Globus pallidus (tissue), 1 donor: ENCODE data around the gene ALDOA.

Source experiments
- DNase-seq: peaks from one replicate; pipeline ENCODE4 v3.0.0-alpha.2; 2015; ENCODE audit warnings: low spot score

Gene ALDOA

GRCh38 chr16:30041841-30042240 lies 23.7 kb upstream of the ALDOA start:
- DNase-seq: no peak

- DNase-seq: no peak
Measured at GRCh38 chr16:30046178-30046577, 19.4 kb upstream of the ALDOA start.

GRCh38 chr16:30046588-30046987 lies 19.0 kb upstream of the ALDOA start:
- DNase-seq: no peak

DNA sequence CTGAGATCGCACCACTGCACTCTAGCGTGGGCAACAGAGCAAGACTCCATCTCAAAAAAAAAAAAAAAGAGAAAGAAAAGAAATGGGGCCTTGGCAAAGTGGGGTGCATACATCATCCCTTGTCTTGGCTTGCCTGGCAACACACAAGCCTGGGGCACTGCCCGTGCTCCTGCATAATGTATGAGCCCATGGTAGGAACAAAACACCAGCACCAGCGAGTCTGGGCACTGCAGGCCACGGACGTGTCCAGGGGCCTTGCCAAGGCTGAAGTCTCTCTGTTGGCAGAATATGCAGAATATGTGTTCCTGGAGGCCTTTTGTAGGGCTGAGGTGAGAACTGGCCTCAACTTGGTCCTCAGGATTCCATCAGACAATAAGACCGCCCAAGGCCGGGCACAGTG lies 15.7 kb upstream of the ALDOA start:
- peak; percentile 75 for DNase-seq

- DNase-seq: no peak
Measured at GRCh38 chr16:30051518-30051917, 14.0 kb upstream of the ALDOA start.

- DNase-seq: peak; percentile 63
Measured at GRCh38 chr16:30052671-30053372, 12.7 kb upstream of the ALDOA start.

GRCh38 chr16:30053376-30054015 lies 12.1 kb upstream of the ALDOA start:
- DNase-seq: no peak

- DNase-seq: no peak
Measured at GRCh38 chr16:30054451-30054850, 11.1 kb upstream of the ALDOA start.

- DNase-seq: no peak
Measured at GRCh38 chr16:30054959-30055553, 10.5 kb upstream of the ALDOA start.

- no peak for DNase-seq
Measured at GRCh38 chr16:30060346-30060745, 5.2 kb upstream of the ALDOA start.

DNA sequence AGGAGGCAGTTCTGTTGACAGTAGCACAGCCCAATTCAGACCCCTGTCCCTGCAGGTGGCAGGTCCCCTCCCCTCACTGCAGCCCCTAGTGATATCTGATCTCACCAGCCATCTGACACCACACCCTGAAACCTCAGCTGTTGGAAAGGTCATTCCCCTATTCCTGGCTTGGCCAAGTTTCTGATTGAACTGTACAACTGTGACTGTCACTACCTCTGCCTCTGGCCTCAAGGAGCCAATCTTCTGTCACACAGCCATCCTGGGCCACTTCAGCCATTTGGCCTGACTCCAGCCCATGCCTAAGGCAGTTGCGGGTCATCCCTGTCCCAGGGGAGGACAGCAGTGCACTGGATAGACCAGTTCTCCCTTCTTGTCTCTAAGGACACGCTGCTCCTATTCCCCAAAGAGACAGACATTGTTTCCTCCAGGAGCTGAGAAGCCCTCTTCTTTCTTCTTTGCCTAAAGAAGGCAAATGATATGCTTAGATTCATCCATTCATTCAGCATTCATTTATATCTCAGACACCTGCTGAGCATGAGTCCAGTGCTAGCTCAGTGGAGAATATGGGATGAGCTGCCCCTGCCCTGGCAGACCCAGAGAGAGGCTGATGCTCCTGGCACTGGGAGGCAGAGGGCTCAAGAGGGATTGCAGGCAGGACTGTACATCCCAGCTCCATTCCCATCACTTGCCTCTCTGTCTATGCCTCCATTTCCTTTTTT lies 4.6 kb upstream of the ALDOA start:
- no peak for DNase-seq

GRCh38 chr16:30063278-30063892 lies 2.2 kb upstream of the ALDOA start:
- DNase-seq: no peak

- peak; percentile 87 for DNase-seq
Measured at GRCh38 chr16:30063893-30064728, 1.4 kb upstream of the ALDOA start.

GRCh38 chr16:30064729-30065101 lies 845 bp upstream of the ALDOA start:
- no peak for DNase-seq

- DNase-seq: no peak
Measured at GRCh38 chr16:30065943-30066760, 592 bp downstream of the ALDOA start.

DNA sequence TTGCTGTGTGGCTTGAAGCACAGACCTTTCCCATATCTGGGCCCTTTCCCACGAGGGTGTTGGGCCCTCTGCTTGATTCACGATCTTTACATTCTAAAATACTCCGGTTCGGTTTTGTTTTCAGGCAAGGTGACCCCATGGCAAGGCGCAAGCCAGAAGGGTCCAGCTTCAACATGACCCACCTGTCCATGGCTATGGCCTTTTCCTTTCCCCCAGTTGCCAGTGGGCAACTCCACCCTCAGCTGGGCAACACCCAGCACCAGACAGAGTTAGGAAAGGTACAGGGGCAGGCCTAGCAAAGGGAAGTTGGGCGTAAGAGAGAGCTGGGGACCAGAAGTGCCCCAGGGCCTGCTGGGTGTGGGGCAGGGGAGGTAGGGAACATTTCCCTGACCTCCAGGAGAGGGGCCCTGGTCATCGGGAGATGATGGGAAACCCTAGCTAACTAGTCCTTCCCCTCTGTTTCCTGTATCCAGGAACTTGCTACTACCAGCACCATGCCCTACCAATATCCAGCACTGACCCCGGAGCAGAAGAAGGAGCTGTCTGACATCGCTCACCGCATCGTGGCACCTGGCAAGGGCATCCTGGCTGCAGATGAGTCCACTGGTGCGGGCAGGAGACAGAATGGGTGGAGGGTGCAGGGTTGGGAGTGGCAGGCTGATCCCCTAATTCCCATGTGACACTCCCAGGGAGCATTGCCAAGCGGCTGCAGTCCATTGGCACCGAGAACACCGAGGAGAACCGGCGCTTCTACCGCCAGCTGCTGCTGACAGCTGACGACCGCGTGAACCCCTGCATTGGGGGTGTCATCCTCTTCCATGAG lies 1.4 kb downstream of the ALDOA start:
- no peak for DNase-seq

DNA sequence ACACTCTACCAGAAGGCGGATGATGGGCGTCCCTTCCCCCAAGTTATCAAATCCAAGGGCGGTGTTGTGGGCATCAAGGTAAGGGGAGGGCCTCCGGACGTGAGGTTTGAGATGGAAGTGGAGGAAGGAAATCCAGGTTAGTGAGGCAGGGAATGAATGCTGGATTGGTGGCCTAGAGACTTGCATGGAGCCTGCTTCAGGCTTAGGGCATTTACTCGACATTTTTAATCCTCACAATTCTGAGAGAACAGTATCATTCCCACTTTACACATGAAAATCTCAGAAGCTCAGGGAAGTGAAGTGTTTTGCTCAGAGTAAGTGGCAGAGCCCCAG lies 2.0 kb downstream of the ALDOA start:
- DNase-seq: no peak

GRCh38 chr16:30068333-30068732 lies 2.8 kb downstream of the ALDOA start:
- no peak for DNase-seq

DNA sequence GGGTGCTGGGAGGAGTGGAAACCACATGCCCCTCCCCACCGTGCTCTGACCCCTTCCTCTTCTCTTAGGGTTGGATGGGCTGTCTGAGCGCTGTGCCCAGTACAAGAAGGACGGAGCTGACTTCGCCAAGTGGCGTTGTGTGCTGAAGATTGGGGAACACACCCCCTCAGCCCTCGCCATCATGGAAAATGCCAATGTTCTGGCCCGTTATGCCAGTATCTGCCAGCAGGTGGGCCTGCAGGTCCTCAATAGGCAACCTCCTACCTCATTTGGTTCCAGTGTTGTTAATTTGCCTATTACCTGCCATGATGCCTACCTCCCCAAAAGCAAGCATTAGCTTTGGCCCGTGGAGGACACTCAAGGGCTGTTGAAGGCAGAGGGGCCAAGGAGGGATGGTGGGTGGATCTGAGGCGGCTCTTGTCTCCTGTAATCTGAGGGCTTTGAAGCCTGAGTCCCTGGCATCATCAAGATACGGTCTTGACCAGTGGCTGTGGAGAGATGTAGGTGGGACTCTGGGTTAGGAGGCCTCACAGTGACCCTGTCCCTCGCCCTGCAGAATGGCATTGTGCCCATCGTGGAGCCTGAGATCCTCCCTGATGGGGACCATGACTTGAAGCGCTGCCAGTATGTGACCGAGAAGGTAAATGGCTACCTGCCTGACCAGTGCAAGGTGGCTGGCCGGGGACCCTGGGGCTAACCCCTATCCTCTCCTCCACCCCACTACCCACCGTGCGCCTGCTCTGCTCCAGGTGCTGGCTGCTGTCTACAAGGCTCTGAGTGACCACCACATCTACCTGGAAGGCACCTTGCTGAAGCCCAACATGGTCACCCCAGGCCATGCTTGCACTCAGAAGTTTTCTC lies 3.4 kb downstream of the ALDOA start:
- DNase-seq: no peak
